Lower lobe of right lung (tissue), 2 donors: ENCODE measurements around the gene AGAP2. TPM values are rescaled to one million over a fixed set of nuclear protein-coding genes. Genes with fewer than 3 reads are reported as not detected.

Experiments
- ATAC-seq, 2 donors: fragments of 200-7000 bp; cut with Tn5 transposase; one replicate each; pipeline ENCODE4 v1.9.1; 2020 to 2022; ENCODE audit warnings: mild to moderate bottlenecking in 2 of 2, moderate library complexity in 2 of 2
- DNase-seq: peaks from one replicate; pipeline ENCODE4 v3.0.0-alpha.2; 2020
- H3K27ac ChIP-seq: fragments of 200-600 bp; one replicate; pipeline ENCODE4 v1.8.0; 2022
- H3K27me3 ChIP-seq: fragments of 200-600 bp; one replicate; pipeline ENCODE4 v1.8.0; 2022; ENCODE audit warnings: low read depth
- H3K36me3 ChIP-seq: fragments of 200-600 bp; one replicate; pipeline ENCODE4 v1.8.0; 2022; ENCODE audit warnings: mild to moderate bottlenecking
- H3K4me1 ChIP-seq: fragments of 200-600 bp; one replicate; pipeline ENCODE4 v1.8.0; 2022
- H3K4me3 ChIP-seq: fragments of 200-600 bp; one replicate; pipeline ENCODE4 v1.8.0; 2022; ENCODE audit warnings: mild to moderate bottlenecking
- H3K9me3 ChIP-seq: fragments of 200-600 bp; one replicate; pipeline ENCODE4 v1.8.0; 2022
- CTCF ChIP-seq: fragments of 200-600 bp; IDR thresholded peaks from one replicate; pipeline ENCODE4 v1.8.0; 2022; ENCODE audit warnings: antibody characterized with exemption, mild to moderate bottlenecking
- intact Hi-C: fragments of 100-400 bp; cut with DNase I; formaldehyde crosslinking; loops from one replicate; pipeline ENCODE4 v1.11.0; 2022
- total RNA-seq: library from RNA; stranded (reverse); fragmentation: NEBNext Ultra II Directional; extraction: Animal tissue kit (Norgen Biotek cat#: 25700); gene quantifications from one replicate; pipeline ENCODE4 v1.2.1, GENCODE V29; 2021
- donor health status: DM: no; HTN: yes; CAD: no; lungs with severe emphysema.

Gene AGAP2
- total RNA-seq, 1 donor from 2014 or later = 5.7 TPM

- Histone ChIP-seq H3K4me3 (no peak overlapping the region), H3K27ac (no peak overlapping the region), H3K4me1 (peaks cover 2% of the 10 kb centered on the region), H3K27me3 (no peaks in the 10 kb centered on the region), H3K9me3 (peaks cover 8% of the 10 kb centered on the region), H3K36me3 (peaks cover 66% of the 10 kb centered on the region)
- ATAC-seq (no peak), DNase-seq (no peak)
- TF ChIP-seq CTCF = no peak
- intact Hi-C loops = no loop called here
Measured at GRCh38 chr12:57700317-57700716, 38.2 kb downstream of the AGAP2 start.

- no peaks in the 10 kb centered on the region for H3K27me3 ChIP-seq
- H3K27ac ChIP-seq = no peak overlapping the region
- intact Hi-C loops = no loop called here
- H3K36me3 ChIP-seq = peaks cover 54% of the 10 kb centered on the region
- no peak for ATAC-seq
- H3K4me1 ChIP-seq = peaks cover 12% of the 10 kb centered on the region
- no peak overlapping the region for H3K4me3 ChIP-seq
- TF ChIP-seq CTCF = no peak
- DNase-seq = no peak
- H3K9me3 ChIP-seq = peaks cover under 1% of the 10 kb centered on the region
Measured at GRCh38 chr12:57698414-57698813, 40.1 kb downstream of the AGAP2 start.

- Histone ChIP-seq H3K9me3 (no peaks in the 10 kb centered on the region), H3K4me3 (no peak overlapping the region), H3K36me3 (peaks cover 40% of the 10 kb centered on the region), H3K27me3 (no peaks in the 10 kb centered on the region), H3K27ac (no peak overlapping the region), H3K4me1 (peaks cover 16% of the 10 kb centered on the region)
- intact Hi-C loops = no loop called here
- ATAC-seq (no peak), DNase-seq (no peak)
- no peak for TF ChIP-seq CTCF
Measured at GRCh38 chr12:57697076-57697475, 41.5 kb downstream of the AGAP2 start.

GRCh38 chr12:57695770-57696432 is 42.6 kb downstream of the AGAP2 start:
- ATAC-seq (no peak), DNase-seq (no peak)
- H3K4me3 ChIP-seq = no peak overlapping the region
- intact Hi-C loops = no loop called here
- no peak for TF ChIP-seq CTCF
- H3K4me1 ChIP-seq = peaks cover 16% of the 10 kb centered on the region
- H3K27me3 ChIP-seq = no peaks in the 10 kb centered on the region
- H3K36me3 ChIP-seq = peaks cover 35% of the 10 kb centered on the region
- no peaks in the 10 kb centered on the region for H3K9me3 ChIP-seq
- H3K27ac ChIP-seq = no peak overlapping the region

- intact Hi-C loops = no loop called here
- DNase-seq (no peak), ATAC-seq (peak; percentile 1 to 5)
- Histone ChIP-seq H3K27me3 (no peaks in the 10 kb centered on the region), H3K4me3 (peak overlapping the region; percentile 93), H3K36me3 (peaks cover 30% of the 10 kb centered on the region), H3K9me3 (no peaks in the 10 kb centered on the region), H3K27ac (peak overlapping the region; percentile 88), H3K4me1 (peaks cover 16% of the 10 kb centered on the region)
- no peak for TF ChIP-seq CTCF
Measured at GRCh38 chr12:57694459-57695019, 44.0 kb downstream of the AGAP2 start.
